HG03520 (cell line): ENCODE data around the gene PLEKHG1.

Source experiments
- ATAC-seq: cut with Tn5 transposase; IDR thresholded peaks from one replicate; pipeline ENCODE4 v1.9.1; 2021; ENCODE audit warnings: mild to moderate bottlenecking, moderate library complexity; ENCODE audit not compliant: unreplicated experiment

PLEKHG1 gene

DNA sequence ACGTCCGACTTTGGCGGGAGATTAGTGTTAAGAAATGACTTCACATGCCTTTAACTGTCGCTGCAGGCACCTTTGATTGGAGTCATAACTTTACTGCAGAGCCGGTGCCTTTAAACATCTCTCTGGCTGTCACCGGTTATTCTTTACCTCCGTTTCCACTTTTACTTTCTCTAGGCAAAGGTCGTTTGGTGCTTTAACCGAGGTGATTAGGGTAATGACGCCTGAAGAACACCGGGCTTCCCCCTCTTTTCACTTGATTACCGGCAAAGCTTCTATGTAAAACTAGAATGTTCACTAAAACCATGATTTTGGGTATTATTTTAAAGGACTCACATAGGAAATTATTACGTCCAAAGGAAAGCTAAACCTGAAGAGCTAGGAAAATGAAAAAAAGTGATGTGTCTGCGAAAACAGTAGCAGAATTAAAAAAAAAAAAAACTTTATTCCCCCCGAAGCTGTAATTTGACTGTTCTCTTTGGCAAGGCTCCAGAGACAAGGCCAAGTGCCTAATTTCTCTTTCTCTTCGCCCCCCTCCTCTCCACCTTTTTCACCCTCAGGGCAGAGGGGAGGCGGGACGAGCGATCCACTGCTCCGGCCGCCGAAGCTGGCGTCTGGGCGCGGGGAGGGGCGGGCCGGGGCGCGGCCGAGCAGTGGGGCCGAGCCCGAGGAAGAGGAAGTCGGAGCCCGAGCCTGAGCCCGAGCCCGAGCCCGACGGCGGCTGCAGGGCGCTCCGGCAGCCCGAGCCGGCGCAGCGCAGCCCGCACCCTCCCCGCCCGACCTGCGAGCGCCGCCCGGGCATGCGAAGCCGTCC lies at the start of gene PLEKHG1:
Gene PLEKHG1 (plus strand): TSS at position 687 of the 811 bp plus-strand sequence. CDS start 133,797 bp downstream, outside the sequence.
- peak; percentile 75 for ATAC-seq

DNA sequence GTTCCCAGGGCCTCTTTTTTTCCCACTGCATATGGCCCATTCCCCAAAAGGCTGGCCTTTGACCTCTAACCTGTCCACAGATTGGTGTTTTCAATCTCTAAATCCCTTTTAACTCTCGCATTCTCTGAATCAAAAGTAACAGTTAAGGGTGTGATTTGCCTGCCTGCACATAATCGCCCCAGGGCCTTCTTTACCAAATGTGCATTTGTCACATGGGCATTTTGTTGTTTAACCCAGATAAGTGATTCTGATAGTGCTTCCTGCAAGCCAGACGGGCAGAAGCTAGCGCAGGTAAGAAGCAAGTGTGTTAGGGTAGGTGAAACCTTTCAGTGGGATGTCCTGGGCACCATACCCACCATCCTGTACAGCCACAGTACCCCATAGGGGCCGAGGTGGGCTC lies 49.4 kb upstream of the PLEKHG1 start:
- no peak for ATAC-seq

DNA sequence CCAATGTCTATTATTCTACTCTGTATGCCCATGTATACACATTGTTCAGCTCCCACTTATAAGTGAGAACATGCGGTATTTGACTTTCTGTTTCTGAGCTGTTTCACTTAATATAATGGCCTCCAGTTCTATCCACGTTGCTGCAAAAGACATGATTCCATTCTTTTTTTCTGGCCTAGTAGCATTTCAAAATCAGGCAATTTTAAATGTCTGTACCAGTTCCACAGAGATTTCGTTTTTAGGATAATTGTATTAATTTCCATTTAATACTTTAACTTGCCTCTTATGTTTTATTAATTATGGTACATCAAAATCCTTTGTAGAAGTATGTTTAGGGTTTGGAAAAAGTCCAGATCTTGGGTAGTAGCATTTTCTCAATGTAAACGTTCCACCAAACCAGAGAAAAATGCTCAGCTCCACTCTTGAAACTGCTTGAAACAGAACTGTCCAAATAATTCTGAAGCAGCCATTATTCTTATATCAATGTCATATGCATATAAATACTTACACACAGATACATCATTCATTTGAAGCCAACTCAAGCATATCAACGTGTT lies 42.6 kb upstream of the PLEKHG1 start:
- ATAC-seq, result no peak

DNA sequence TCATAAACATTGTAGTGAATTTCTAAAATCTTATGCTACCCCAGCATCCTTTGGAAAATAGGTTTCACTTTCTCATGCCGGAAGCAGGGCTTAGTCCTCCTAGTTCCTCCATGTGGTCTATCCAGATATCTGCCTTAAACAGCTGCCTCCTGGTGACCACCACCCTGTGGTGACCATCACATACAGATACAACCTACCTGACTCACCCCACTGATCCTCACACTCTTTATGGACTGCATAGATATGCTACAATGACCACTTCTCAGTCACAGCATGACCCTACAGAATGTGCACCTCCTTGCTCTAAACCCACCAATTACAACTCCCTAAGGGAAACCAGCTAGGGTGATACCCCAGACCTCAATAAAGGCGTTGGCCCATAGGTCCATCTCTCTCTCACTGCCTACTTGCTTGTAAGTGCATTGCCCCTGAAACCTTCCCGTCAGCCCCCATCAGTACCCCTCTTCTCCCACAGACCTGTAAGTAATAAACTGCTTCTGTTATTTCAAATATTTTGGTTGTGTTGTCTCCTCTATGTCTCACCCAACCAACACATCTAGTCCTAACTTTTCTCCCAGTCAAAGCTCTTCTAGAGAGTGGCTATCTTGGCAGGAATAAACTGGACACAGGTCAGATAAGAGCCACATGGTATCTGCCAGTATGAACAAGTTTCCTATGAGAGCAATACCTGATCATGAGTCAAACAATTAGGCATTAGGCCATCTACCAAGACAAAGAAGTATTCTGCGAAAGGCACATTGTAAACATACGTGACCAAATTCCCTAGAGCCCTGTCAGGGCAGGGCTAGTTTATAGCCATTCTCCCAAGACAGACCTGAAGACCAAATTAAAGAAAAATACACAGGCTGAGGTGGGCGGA lies 39.4 kb upstream of the PLEKHG1 start:
- no peak for ATAC-seq

DNA sequence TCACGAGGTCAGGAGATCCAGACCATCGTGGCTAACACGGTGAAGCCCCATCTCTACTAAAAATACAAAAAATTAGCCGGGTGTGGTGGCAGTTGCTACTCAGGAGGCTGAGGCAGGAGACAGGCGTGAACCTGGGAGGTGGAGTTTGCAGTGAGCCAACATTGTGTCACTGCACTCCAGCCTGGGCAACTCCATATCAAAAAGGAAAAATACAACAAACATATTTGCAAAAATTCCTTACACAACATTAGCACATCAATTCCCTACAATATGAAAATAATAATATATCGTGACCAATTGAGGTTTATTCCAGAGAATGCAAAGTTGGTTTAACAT lies 38.8 kb upstream of the PLEKHG1 start:
- ATAC-seq, result no peak

DNA sequence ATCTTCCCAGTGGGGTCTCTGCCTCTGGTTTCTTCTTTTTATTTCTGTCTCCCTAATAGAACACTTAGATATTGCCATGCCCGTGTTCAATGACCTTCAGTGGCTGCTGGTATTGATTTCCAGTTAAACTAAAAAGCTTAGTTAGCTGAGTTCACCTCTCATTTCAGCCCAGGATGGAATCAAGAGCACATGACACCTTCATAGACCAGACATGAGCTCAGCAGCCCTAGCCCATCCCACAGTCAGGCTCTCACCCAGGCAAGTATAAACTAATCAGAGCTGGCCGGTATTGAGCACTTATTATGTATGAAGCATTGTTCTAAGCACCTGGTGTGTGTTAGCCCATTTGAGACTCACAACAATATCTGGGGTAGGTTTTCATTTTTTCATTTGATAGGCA lies 33.7 kb upstream of the PLEKHG1 start:
- ATAC-seq, result no peak

DNA sequence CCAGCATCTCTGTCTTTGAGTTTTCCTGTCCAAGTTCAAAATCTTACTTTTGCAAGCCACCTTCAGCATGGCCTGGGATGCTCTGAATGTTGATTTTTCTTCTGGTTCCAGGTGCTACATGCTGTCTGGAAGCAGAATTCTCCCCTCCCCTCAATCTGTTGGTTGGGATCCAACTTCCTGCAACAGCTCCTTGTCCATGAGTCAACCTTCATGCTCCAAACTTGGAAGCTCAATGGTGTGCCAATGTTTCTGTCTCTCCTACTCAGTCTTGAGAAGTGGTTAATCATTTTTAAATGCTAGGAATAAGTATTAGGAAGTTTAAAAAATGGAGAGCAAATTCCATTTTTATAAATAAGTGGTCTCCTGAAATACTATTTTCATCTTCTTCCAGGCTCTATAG lies 33.2 kb upstream of the PLEKHG1 start:
- no peak for ATAC-seq

DNA sequence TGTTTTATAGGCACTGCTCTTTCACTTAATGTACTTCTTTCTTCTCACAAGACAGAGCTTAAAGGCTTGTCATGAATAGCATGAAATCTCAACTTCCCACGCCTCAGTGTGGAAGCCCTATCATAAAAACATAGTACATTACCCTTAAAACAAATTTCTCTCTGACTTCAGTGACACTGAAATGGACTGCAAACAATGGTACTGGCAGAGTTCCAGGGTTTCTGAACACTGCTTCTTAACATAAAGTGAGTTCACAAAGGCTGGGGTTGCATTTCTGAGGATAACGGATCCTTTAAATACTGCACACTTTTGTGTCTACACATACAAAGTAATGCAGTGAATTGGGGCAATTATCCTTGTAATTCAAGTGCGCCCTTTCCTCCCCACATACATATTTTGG lies 32.3 kb upstream of the PLEKHG1 start:
- no peak for ATAC-seq

DNA sequence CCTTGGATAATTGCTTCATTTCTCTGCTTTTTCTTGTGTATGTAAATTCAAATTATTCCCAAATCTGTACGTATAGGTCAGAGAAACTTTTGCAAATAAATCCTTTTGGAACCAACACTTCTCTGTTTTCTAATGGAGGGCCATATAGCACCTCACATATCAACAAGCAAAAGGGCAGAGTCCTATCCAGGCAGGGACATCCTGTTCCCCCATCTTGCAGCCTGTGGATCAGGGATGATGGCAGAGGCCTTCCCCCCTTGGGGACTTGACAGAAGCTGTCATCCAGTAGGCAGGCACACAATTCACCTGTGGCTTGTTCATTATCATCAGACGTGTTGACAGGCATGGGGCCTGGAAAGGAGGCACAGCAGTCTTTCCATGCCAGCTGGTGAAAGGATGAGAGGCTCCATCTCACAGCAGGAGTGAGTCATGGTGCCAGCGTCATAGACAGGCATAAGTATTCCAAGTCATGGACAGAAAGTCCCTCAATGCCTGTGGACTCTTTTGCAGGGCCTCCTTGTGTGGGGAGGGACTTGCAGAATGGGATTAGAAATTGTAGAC lies 31.8 kb upstream of the PLEKHG1 start:
- no peak for ATAC-seq

DNA sequence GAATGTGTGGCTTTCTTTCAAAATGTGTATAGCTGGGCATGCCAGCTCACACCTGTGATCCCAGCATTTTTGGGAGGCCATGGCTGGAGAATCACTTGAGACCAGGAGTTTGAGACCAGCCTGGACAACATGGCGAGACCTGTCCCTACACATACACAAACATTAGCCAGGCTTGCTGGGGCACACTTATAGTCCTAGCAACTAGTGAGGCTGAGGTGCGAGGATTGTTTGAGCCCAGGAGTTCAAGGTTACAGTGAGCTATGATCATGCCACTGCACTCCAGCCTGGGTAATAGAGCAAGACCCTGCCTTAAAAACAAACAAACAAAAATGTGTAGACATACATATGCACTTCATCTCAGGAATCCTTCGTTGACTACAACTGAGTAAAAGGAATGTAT lies 31.1 kb upstream of the PLEKHG1 start:
- no peak for ATAC-seq

DNA sequence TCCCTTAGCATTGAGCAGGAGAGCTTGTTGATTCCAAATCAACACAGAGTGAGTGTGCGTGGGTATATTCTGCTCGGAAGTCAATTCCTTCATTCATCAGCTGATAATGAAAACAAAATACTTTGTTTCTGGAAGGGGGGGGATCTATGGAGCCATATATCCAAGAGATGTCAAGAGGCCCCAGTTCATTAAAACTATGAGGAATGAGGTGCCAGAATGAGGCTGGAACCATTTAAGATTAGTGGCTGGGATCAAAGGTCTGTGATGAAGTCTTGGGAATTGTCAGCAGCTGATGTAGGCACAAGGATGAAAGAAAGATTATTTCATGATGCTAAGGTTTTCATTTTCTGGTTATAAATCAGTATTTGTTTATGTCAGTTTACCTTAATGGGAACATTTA lies 30.5 kb upstream of the PLEKHG1 start:
- no peak for ATAC-seq

DNA sequence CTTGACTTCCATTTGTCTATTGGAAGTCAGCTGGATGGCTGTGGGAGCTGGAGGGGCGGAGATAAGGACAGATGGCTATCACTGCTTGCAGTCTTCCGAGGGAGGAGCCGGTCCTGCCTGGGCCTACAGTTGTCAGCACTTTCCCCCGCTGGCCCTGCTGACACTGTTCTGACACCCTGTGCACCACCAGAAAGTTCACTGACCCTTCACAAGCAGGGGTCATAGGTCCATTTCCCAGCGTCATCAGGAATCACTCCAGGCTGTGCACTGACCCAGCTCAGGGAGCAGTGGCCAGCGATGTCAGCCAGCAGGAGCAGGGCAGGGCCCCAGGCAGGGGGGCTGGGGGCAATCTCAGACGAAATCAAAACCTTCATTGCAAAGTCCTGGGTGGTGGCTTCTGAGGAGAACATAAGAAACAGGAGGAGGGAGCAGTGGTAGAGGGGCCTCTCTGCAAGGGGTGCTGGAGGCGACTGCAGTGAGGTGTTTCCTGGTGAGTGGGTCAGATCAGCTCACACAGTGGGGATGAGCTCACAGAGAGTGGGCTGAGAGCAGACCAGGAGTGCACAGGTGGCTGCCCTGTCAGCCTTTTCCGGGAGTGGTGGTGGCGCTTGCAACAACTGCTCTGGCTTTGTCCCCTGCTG lies 26.5 kb upstream of the PLEKHG1 start:
- no peak for ATAC-seq

DNA sequence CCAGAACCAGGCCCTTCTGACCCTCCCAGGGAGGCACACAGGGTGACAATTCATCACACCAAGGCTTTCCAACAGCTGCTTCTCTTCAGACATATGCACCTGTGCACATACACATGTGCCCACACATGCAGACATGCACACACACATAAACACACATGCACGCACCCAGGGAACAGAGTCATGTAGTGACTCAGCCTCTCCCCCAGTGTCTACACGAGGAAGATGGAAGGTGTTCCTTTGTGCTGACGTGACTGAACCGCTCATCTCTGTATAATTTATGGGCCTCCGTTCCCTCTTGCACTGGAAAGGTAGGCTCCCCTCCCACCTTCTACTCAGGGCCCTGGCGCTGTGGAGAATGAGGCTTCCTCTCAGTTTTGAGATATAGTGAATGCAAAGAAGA lies 23.8 kb upstream of the PLEKHG1 start:
- ATAC-seq, result no peak

DNA sequence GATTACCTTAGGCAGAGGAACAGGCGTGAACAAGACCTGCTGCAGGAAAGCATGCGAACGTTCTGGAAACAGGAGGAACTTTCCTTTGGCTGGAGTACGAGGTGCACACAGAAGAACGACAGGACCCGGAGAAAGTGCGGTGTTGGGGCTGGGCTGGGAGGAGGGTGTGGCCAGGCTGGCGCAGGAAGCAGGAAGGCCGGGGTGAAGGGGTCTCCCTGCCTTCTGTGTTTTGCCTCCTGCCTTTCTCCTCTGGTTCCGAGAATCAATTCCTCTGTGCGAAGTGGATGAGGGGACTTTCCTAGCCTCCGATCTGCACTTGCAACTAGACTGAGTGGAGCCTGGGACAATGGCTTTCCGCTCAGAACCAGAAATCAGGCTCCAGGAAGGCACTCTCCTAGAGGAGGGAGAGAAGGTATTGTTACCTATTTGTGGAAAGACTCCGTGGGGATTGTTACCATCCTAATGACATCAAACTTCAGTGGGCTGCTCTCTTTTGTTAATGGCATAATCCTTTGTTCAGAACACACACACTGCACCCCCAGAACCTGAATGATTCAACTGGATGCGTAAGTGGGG lies 22.9 kb upstream of the PLEKHG1 start:
- no peak for ATAC-seq

DNA sequence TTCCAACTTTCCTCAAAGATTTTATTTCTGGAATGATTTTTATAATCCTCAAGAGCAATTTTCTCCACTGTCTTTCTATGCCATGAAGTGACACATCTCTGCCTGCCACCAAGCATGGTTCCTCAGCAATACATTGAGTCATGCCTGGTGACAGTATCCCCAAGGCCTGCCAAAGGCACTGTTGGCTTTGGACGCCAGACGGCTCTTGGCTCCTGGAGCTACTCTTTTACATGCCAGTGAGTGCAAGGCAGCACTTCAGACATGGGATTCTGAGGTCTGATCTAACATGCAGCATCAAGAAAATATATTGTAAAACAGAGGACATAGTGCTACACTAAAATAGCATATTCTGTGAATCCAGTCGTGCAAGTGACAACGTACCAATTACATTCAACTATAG lies 20.1 kb upstream of the PLEKHG1 start:
- ATAC-seq, result no peak

DNA sequence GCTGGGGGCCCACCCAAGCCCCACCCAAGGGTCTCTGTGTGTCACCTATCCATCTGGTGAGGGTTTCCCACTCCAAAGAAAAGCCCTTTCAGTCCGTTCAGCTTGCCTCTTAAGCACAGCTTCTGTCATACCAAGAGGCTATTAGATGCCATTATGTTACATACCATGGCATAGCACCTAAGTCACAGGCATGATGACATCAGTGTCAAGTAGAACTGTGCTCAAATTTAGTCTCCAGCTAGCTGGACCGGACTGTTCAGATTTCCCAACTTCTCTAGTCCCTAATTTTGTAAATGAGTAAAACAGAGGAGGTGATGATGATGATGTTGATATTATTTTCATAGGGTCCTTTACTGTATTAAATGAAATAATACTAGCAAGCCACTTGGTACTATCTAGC lies 19.2 kb upstream of the PLEKHG1 start:
- ATAC-seq, result no peak

DNA sequence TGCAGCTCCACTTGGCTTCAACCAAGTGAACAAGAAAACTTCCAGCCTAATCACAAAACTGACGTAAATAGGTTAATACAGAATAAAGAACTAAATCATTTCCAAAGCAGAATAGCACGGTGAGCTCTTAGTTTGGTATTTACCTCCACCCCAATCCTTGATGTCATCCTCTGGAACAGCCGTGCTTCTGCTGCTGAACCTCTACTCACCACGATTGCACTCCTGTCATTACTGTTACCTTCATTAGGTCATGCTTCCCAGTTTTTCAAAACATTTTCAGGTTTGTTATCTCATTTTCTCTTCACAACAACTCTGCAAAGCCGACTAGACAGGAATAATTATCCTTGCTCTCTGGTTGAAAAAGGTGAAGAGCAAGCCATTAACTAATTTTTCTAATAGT lies 15.6 kb upstream of the PLEKHG1 start:
- ATAC-seq, result no peak

DNA sequence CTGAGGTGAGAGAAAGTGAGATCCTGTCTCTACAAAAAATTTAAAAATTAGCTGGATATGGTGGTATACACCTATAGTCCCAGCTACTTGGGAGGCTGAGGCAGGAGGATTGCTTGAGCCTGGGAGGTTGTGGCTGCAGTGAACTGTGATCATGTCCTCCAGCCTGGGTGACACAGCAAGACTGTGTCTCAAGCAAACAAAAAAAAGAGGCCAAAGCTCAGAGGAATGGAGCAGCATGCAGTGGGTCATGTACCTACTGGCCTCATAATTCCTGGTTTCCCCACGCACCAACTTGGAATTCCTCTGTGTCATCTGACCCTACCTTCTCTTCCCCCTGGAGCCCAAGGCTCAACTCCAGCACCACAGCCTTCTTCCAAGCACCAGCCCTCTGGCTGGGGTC lies 15.1 kb upstream of the PLEKHG1 start:
- no peak for ATAC-seq

DNA sequence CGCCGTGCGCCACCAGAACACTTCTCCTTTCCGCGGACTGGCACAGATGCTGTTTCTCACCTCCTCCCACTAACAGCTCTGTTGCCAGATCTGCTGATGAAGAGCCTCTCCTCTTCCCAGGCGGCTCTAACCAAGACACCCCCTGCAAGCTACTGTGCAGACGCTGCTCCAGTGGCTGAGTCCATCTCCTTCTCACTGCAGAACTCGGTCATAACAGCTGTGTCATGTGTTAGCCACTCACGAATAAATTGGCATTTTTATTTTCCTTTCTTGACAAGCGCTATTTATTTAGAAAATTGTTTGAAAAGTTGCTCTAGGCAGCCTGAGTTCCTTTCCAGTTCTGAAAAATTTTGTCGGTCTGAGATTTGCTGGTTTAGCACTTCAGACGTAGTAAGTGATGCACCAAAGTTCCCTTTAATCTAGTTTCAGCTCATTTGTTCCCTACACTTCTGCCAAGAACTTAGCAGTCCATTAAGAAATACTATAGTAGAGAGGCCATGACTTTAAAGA lies 12.8 kb upstream of the PLEKHG1 start:
- ATAC-seq, result no peak

DNA sequence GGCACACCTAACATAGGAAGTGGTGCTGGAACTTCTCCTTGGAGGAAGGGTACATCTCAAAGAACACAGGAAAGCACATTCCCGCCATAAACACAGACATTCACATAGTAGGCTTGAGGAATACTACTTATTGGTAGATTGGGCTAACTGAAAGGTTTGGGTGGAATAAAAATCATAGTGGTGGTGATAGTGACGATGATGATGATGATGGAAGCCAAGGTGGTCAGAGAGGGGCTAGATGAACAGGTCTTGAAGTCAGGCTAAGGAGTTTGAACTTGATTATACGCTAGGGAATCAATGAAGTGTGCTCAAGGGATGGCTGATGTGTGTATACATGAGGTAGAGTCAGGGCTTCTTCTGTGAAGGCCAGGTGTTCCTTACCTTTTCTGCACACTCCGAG lies 12.0 kb upstream of the PLEKHG1 start:
- ATAC-seq, result no peak
